MM.1S (cell line): ENCODE data around the gene SLC35F3.

ENCODE experiments used
- EZH2 ChIP-seq: fragments of 300-600 bp; sonication (generic); optimal IDR thresholded peaks from 2 replicates; pipeline ENCODE3; 2017; ENCODE audit warnings: low read depth, mild to moderate bottlenecking, antibody characterized with exemption, low read length, mixed read lengths
- TF ChIP-seq, protein P1 (sequence below): fragments of 300-600 bp; sonication (generic); IDR thresholded peaks from 2 replicates; pipeline ENCODE4 v1.5.1; 2016; ENCODE audit warnings: antibody characterized with exemption, low read length, mixed read lengths

- TF ChIP-seq EZH2 = no peak
- TF ChIP-seq, protein P1, sequence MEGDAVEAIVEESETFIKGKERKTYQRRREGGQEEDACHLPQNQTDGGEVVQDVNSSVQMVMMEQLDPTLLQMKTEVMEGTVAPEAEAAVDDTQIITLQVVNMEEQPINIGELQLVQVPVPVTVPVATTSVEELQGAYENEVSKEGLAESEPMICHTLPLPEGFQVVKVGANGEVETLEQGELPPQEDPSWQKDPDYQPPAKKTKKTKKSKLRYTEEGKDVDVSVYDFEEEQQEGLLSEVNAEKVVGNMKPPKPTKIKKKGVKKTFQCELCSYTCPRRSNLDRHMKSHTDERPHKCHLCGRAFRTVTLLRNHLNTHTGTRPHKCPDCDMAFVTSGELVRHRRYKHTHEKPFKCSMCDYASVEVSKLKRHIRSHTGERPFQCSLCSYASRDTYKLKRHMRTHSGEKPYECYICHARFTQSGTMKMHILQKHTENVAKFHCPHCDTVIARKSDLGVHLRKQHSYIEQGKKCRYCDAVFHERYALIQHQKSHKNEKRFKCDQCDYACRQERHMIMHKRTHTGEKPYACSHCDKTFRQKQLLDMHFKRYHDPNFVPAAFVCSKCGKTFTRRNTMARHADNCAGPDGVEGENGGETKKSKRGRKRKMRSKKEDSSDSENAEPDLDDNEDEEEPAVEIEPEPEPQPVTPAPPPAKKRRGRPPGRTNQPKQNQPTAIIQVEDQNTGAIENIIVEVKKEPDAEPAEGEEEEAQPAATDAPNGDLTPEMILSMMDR = no peak
These were observed 356.1 kb downstream of the SLC35F3 start for GRCh38 chr1:234260578-234260977.
